GM23338 (cell line): ENCODE data around the gene GALNT3. TPM values are rescaled to one million over a fixed set of nuclear protein-coding genes. Genes with fewer than 3 reads are reported as not detected.

Experiments
- ATAC-seq: fragments of 200-7000 bp; cut with Tn5 transposase; 3 replicates; pipeline ENCODE4 v1.9.1; 2020
- DNase-seq: peaks from one replicate; pipeline ENCODE4 v3.0.0-alpha.2; 2015; ENCODE audit warnings: low spot score
- H2AFZ ChIP-seq: fragments of 200-600 bp; sonication (generic); 2 replicates; pipeline ENCODE4 v1.8.0; 2016; ENCODE audit warnings: antibody characterized with exemption, mild to moderate bottlenecking, moderate library complexity
- H3F3A ChIP-seq: fragments of 200-600 bp; sonication (generic); replicated peaks from 2 replicates; pipeline ENCODE4 v1.8.0; 2017; ENCODE audit warnings: antibody characterized with exemption, mixed run types, low read depth
- H3K27ac ChIP-seq: fragments of 200-600 bp; sonication (generic); 2 replicates; pipeline ENCODE4 v1.6.1; 2016; ENCODE audit warnings: low read depth
- H3K27me3 ChIP-seq: fragments of 200-600 bp; sonication (generic); 2 replicates; pipeline ENCODE4 v1.8.0; 2016; ENCODE audit warnings: mild to moderate bottlenecking, mixed run types, moderate library complexity; ENCODE audit not compliant: insufficient read depth
- H3K36me3 ChIP-seq: fragments of 200-600 bp; sonication (generic); 2 replicates; pipeline ENCODE4 v1.8.0; 2016; ENCODE audit warnings: mild to moderate bottlenecking; ENCODE audit not compliant: insufficient read depth
- H3K4me1 ChIP-seq: fragments of 200-600 bp; sonication (generic); 2 replicates; pipeline ENCODE4 v1.8.0; 2016; ENCODE audit warnings: mild to moderate bottlenecking, moderate library complexity; ENCODE audit not compliant: insufficient read depth
- H3K4me2 ChIP-seq: fragments of 200-600 bp; sonication (generic); 2 replicates; pipeline ENCODE4 v1.7.1; 2017; ENCODE audit warnings: mixed run types
- H3K4me3 ChIP-seq: fragments of 200-600 bp; sonication (generic); 2 replicates; pipeline ENCODE4 v1.6.1; 2016; ENCODE audit warnings: mixed run types
- H3K79me2 ChIP-seq: fragments of 200-600 bp; sonication (generic); replicated peaks from 2 replicates; pipeline ENCODE4 v1.8.0; 2017; ENCODE audit warnings: mild to moderate bottlenecking; ENCODE audit not compliant: insufficient read depth
- H3K9me2 ChIP-seq: fragments of 200-600 bp; sonication (generic); 2 replicates; pipeline ENCODE4 v1.8.0; 2017; ENCODE audit not compliant: insufficient read depth
- H4K20me1 ChIP-seq: fragments of 200-600 bp; sonication (generic); replicated peaks from 2 replicates; pipeline ENCODE4 v1.8.0; 2017; ENCODE audit warnings: mild to moderate bottlenecking; ENCODE audit not compliant: insufficient read depth
- H3K27ac Mint-ChIP-seq: 2 replicates; pipeline ENCODE4 v1.8.0; 2020; ENCODE audit warnings: inconsistent platforms, mild to moderate bottlenecking, moderate library complexity, mixed read lengths
- H3K27me3 Mint-ChIP-seq: 3 replicates; pipeline ENCODE4 v1.8.0; 2022; ENCODE audit warnings: low read depth, mild to moderate bottlenecking, moderate library complexity, mixed read lengths, inconsistent platforms; ENCODE audit not compliant: insufficient read depth, poor library complexity
- H3K36me3 Mint-ChIP-seq: 3 replicates; pipeline ENCODE4 v1.8.0; 2021; ENCODE audit warnings: low read depth, mild to moderate bottlenecking, inconsistent platforms, moderate library complexity, mixed read lengths
- H3K4me1 Mint-ChIP-seq: 3 replicates; pipeline ENCODE4 v1.8.0; 2020; ENCODE audit warnings: mild to moderate bottlenecking, inconsistent platforms, mixed read lengths
- H3K4me3 Mint-ChIP-seq: 3 replicates; pipeline ENCODE4 v1.8.0; 2021; ENCODE audit warnings: moderate library complexity, mild to moderate bottlenecking, inconsistent platforms, mixed read lengths
- H3K9me3 Mint-ChIP-seq: 3 replicates; pipeline ENCODE4 v1.8.0; 2020; ENCODE audit warnings: moderate library complexity, mild to moderate bottlenecking, inconsistent platforms, mixed read lengths
- CREB1 ChIP-seq: fragments of 250-450 bp; sonication (Bioruptor Pico); IDR thresholded peaks from 2 replicates; pipeline ENCODE4 v1.5.0; 2020; ENCODE audit warnings: low read depth, mild to moderate bottlenecking, moderate library complexity
- POLR2AphosphoS5 ChIP-seq: IDR thresholded peaks from 2 replicates; pipeline ENCODE4 v1.6.1; 2016; ENCODE audit warnings: antibody characterized with exemption, low read depth
- polyA plus RNA-seq: library from polyadenylated mRNA; unstranded; fragments of >200 nt; fragmentation: Nextera tagmentation; extraction: Ambion mirVana; gene quantifications from 2 replicates; pipeline ENCODE4 v1.2.1, GENCODE V29; 2016
- total RNA-seq: library from RNA; depleted of rRNA; stranded (reverse); fragments of >200 nt; shearing (Covaris generic); gene quantifications from 2 replicates; pipeline ENCODE4 v1.2.3, GENCODE V29; 2014
- TF ChIP-seq, protein P1 (sequence below): fragments of 250-450 bp; sonication (Bioruptor Pico); IDR thresholded peaks from 2 replicates; pipeline ENCODE4 v1.5.0; 2020; ENCODE audit warnings: mild to moderate bottlenecking, moderate library complexity
- TF ChIP-seq, protein P2 (sequence below), 2 experiments: fragments of 200-600 bp in 1 of 2; sonication (generic) in 1 of 2; conservative IDR thresholded peaks; 2 replicates each; pipeline versions ENCODE4 v1.5.1 to v1.6.1; 2016 to 2017; ENCODE audit warnings: antibody characterized with exemption in 2 of 2, low read depth in 2 of 2, mild to moderate bottlenecking in 2 of 2, moderate library complexity in 1 of 2

GALNT3 gene
- total and polyA plus RNA-seq, 2 experiments from 2014 or later, result 16.8 to 17.1 TPM

GRCh38 chr2:165795011-165795410 is 964 bp upstream of the GALNT3 start:
- peak overlapping the region; percentile 71 for H3K4me3 ChIP-seq
- H3K4me3 Mint-ChIP-seq, result peak overlapping the region; percentile 95
- H3K9me3 Mint-ChIP-seq, result peaks cover 2% of the 10 kb centered on the region; the same call in 1 of the 3 replicates
- H3K27me3 ChIP-seq, result no peaks in the 10 kb centered on the region
- peaks cover 43% of the 10 kb centered on the region for H3K4me1 ChIP-seq
- H3K4me1 Mint-ChIP-seq, result peaks cover 41% of the 10 kb centered on the region
- peaks cover 33% of the 10 kb centered on the region for H3K79me2 ChIP-seq
- no peak for DNase-seq
- peak overlapping the region; percentile 70; the same call in 1 of the 2 replicates for H3K27ac ChIP-seq
- peak overlapping the region; percentile 70 for H2AFZ ChIP-seq
- H3K9me2 ChIP-seq, result no peaks in the 10 kb centered on the region
- peak overlapping the region; percentile 82 for H3K4me2 ChIP-seq
- peaks cover 15% of the 10 kb centered on the region for H3K27me3 Mint-ChIP-seq
- no peak for ATAC-seq
- H3K27ac Mint-ChIP-seq, result no peak overlapping the region
- no peaks in the 10 kb centered on the region for H3K36me3 ChIP-seq
- TF ChIP-seq, protein P1, sequence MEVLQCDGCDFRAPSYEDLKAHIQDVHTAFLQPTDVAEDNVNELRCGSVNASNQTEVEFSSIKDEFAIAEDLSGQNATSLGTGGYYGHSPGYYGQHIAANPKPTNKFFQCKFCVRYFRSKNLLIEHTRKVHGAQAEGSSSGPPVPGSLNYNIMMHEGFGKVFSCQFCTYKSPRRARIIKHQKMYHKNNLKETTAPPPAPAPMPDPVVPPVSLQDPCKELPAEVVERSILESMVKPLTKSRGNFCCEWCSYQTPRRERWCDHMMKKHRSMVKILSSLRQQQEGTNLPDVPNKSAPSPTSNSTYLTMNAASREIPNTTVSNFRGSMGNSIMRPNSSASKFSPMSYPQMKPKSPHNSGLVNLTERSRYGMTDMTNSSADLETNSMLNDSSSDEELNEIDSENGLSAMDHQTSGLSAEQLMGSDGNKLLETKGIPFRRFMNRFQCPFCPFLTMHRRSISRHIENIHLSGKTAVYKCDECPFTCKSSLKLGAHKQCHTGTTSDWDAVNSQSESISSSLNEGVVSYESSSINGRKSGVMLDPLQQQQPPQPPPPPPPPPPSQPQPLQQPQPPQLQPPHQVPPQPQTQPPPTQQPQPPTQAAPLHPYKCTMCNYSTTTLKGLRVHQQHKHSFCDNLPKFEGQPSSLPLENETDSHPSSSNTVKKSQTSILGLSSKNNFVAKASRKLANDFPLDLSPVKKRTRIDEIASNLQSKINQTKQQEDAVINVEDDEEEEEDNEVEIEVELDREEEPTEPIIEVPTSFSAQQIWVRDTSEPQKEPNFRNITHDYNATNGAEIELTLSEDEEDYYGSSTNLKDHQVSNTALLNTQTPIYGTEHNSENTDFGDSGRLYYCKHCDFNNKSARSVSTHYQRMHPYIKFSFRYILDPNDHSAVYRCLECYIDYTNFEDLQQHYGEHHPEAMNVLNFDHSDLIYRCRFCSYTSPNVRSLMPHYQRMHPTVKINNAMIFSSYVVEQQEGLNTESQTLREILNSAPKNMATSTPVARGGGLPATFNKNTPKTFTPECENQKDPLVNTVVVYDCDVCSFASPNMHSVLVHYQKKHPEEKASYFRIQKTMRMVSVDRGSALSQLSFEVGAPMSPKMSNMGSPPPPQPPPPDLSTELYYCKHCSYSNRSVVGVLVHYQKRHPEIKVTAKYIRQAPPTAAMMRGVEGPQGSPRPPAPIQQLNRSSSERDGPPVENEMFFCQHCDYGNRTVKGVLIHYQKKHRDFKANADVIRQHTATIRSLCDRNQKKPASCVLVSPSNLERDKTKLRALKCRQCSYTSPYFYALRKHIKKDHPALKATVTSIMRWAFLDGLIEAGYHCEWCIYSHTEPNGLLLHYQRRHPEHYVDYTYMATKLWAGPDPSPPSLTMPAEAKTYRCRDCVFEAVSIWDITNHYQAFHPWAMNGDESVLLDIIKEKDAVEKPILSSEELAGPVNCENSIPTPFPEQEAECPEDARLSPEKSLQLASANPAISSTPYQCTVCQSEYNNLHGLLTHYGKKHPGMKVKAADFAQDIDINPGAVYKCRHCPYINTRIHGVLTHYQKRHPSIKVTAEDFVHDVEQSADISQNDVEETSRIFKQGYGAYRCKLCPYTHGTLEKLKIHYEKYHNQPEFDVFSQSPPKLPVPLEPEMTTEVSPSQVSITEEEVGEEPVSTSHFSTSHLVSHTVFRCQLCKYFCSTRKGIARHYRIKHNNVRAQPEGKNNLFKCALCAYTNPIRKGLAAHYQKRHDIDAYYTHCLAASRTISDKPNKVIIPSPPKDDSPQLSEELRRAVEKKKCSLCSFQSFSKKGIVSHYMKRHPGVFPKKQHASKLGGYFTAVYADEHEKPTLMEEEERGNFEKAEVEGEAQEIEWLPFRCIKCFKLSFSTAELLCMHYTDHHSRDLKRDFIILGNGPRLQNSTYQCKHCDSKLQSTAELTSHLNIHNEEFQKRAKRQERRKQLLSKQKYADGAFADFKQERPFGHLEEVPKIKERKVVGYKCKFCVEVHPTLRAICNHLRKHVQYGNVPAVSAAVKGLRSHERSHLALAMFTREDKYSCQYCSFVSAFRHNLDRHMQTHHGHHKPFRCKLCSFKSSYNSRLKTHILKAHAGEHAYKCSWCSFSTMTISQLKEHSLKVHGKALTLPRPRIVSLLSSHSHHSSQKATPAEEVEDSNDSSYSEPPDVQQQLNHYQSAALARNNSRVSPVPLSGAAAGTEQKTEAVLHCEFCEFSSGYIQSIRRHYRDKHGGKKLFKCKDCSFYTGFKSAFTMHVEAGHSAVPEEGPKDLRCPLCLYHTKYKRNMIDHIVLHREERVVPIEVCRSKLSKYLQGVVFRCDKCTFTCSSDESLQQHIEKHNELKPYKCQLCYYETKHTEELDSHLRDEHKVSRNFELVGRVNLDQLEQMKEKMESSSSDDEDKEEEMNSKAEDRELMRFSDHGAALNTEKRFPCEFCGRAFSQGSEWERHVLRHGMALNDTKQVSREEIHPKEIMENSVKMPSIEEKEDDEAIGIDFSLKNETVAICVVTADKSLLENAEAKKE (CRISPR knock-in tag), result no peak
- TF ChIP-seq, protein P2, sequence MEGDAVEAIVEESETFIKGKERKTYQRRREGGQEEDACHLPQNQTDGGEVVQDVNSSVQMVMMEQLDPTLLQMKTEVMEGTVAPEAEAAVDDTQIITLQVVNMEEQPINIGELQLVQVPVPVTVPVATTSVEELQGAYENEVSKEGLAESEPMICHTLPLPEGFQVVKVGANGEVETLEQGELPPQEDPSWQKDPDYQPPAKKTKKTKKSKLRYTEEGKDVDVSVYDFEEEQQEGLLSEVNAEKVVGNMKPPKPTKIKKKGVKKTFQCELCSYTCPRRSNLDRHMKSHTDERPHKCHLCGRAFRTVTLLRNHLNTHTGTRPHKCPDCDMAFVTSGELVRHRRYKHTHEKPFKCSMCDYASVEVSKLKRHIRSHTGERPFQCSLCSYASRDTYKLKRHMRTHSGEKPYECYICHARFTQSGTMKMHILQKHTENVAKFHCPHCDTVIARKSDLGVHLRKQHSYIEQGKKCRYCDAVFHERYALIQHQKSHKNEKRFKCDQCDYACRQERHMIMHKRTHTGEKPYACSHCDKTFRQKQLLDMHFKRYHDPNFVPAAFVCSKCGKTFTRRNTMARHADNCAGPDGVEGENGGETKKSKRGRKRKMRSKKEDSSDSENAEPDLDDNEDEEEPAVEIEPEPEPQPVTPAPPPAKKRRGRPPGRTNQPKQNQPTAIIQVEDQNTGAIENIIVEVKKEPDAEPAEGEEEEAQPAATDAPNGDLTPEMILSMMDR (conservative IDR thresholded peaks at IDR 0.05; ENCODE audit: low read depth in 2 of 2), result no peak
- H3F3A ChIP-seq, result peaks cover 10% of the 10 kb centered on the region
- H4K20me1 ChIP-seq, result no peaks in the 10 kb centered on the region
- peaks cover 3% of the 10 kb centered on the region; the same call in 1 of the 3 replicates for H3K36me3 Mint-ChIP-seq

GRCh38 chr2:165794536-165794928 is 485 bp upstream of the GALNT3 start:
- Histone ChIP-seq H3K4me3 (peak overlapping the region; percentile 71), H3K4me1 (peaks cover 43% of the 10 kb centered on the region), H3K79me2 (peaks cover 38% of the 10 kb centered on the region), H3K9me2 (no peaks in the 10 kb centered on the region), H2AFZ (peak overlapping the region; percentile 70), H3F3A (peaks cover 10% of the 10 kb centered on the region), H3K4me2 (peak overlapping the region; percentile 82), H4K20me1 (no peaks in the 10 kb centered on the region), H3K27me3 (no peaks in the 10 kb centered on the region), H3K36me3 (no peaks in the 10 kb centered on the region), H3K27ac (peak overlapping the region; percentile 70)
- H3K9me3 Mint-ChIP-seq, result peaks cover under 1% of the 10 kb centered on the region; the same call in 1 of the 3 replicates
- H3K36me3 Mint-ChIP-seq, result no peaks in the 10 kb centered on the region; the same call in 2 of the 3 replicates
- ATAC-seq, result peak; percentile 43
- peak; percentile 71 for DNase-seq
- peaks cover 12% of the 10 kb centered on the region for H3K27me3 Mint-ChIP-seq
- peak overlapping the region; percentile 95 for H3K4me3 Mint-ChIP-seq
- H3K4me1 Mint-ChIP-seq, result peaks cover 41% of the 10 kb centered on the region
- no peak overlapping the region; the same call in 1 of the 2 replicates for H3K27ac Mint-ChIP-seq
- TF ChIP-seq POLR2AphosphoS5, result no peak
- no peak for TF ChIP-seq CREB1 (CRISPR knock-in tag)
- TF ChIP-seq, protein P2 (conservative IDR thresholded peaks at IDR 0.05; ENCODE audit: low read depth in 2 of 2), result no peak; a peak in 1 of 4 replicates
